HepG2 (cell line): Measurements from ENCODE around the gene ARHGEF37. TPM values are rescaled to one million over a fixed set of nuclear protein-coding genes. Genes with fewer than 3 reads are reported as not detected.

Source experiments
- ATAC-seq: fragments of 200-7000 bp; cut with Tn5 transposase; 3 replicates; pipeline ENCODE4 v1.9.1; 2020; ENCODE audit warnings: mild to moderate bottlenecking, moderate library complexity
- BruUV-seq: library from RNA; stranded (reverse); fragments of 400-500 nt; replicated peaks from 2 replicates; lab custom pipeline; 2021; lab: Mats Ljungman, UMichigan
- CTCF ChIA-PET: fragments of 300-600 bp; formaldehyde crosslinking; extraction: SDS; loops from one replicate; lab custom pipeline; 2021; ENCODE audit warnings: low total read pairs, inconsistent platforms, low intra/inter-chr PET ratio; lab: Yijun Ruan, JAX
- POLR2A ChIA-PET: fragments of 350-600 bp; sonication (Branson Sonifier 250); formaldehyde crosslinking; loops from one replicate; lab custom pipeline; 2020; ENCODE audit warnings: antibody characterized with exemption, inconsistent platforms; lab: Yijun Ruan, JAX
- DNase-seq: peaks from one replicate; pipeline ENCODE4 v3.0.0-alpha.2; 2015; ENCODE audit warnings: low spot score
- FAIRE-seq: peaks from 3 replicates; lab custom pipeline; 2011; peaks lifted over from hg19 to GRCh38; lab: Jason Lieb, UNC
- H2AFZ ChIP-seq: one replicate; pipeline ENCODE4 v1.6.1; 2011; ENCODE audit warnings: low read length, inconsistent platforms
- H3K27ac ChIP-seq: fragments of 300-600 bp; 3 replicates; pipeline ENCODE4 v1.8.0; 2011; ENCODE audit warnings: mixed run types, mild to moderate bottlenecking, mixed read lengths, low read length, inconsistent platforms; ENCODE audit not compliant: insufficient read depth; ENCODE audit errors: extremely low read length
- H3K27me3 ChIP-seq, 2 experiments: fragments of 200-600 bp in 1 of 2; 2 replicates in 1 of 2; 3 replicates in 1 of 2; pipeline versions ENCODE4 v1.6.0 to v1.8.0; 2011; ENCODE audit warnings: low read length in 2 of 2, mild to moderate bottlenecking in 2 of 2, moderate library complexity in 2 of 2, inconsistent platforms in 1 of 2; ENCODE audit not compliant: insufficient read depth in 2 of 2, control insufficient read depth in 1 of 2
- H3K36me3 ChIP-seq, 2 experiments: fragments of 200-600 bp in 1 of 2; replicated peaks in 1 of 2; 2 replicates in 1 of 2; 3 replicates in 1 of 2; pipeline versions ENCODE4 v1.5.1 to v1.8.0; 2011; ENCODE audit warnings: low read length in 2 of 2, inconsistent platforms in 1 of 2; ENCODE audit not compliant: insufficient read depth in 2 of 2, control insufficient read depth in 1 of 2
- H3K4me1 ChIP-seq: 2 replicates; pipeline ENCODE4 v1.5.1; 2012; ENCODE audit warnings: low read length, inconsistent platforms; ENCODE audit not compliant: insufficient read depth
- H3K4me2 ChIP-seq: 2 replicates; pipeline ENCODE4 v1.6.0; 2011; ENCODE audit warnings: low read depth, low read length, inconsistent platforms
- H3K4me3 ChIP-seq, 3 experiments: fragments of 200-600 bp in 1 of 3; sonication (generic), shearing (Covaris generic) in 1 of 3; replicated peaks in 1 of 3; 2 replicates each; pipeline ENCODE4 v1.5.1; 2011 to 2016; ENCODE audit warnings: low read length in 3 of 3, inconsistent platforms in 2 of 3, low read depth in 2 of 3, mild to moderate bottlenecking in 2 of 3, control low read depth in 1 of 3, mixed read lengths in 1 of 3; ENCODE audit not compliant: insufficient read depth in 1 of 3
- H3K79me2 ChIP-seq: one replicate; pipeline ENCODE4 v1.6.1; 2011; ENCODE audit warnings: low read length, inconsistent platforms; ENCODE audit not compliant: insufficient read depth
- H3K9ac ChIP-seq: 2 replicates; pipeline ENCODE4 v1.6.0; 2011; ENCODE audit warnings: mild to moderate bottlenecking, low read depth, low read length, inconsistent platforms; ENCODE audit not compliant: insufficient read depth
- H3K9me3 ChIP-seq: 2 replicates; pipeline ENCODE4 v1.5.1; 2012; ENCODE audit warnings: mild to moderate bottlenecking, low read length
- H4K20me1 ChIP-seq: 2 replicates; pipeline ENCODE4 v1.6.0; 2011; ENCODE audit warnings: inconsistent platforms, mild to moderate bottlenecking, low read length, moderate library complexity; ENCODE audit not compliant: insufficient read depth
- CHD4 ChIP-seq: fragments of 200-600 bp; sonication (generic); IDR thresholded peaks from 2 replicates; pipeline ENCODE4 v1.7.0; 2017; ENCODE audit warnings: mild to moderate bottlenecking, low read length, borderline replicate concordance
- HNF4G ChIP-seq, 2 experiments: sonication (generic) in 1 of 2; formaldehyde crosslinking in 1 of 2; IDR thresholded peaks; 2 replicates each; pipeline versions ENCODE4 v1.4.0 to v1.6.1; 2011 to 2020; ENCODE audit warnings: borderline replicate concordance in 2 of 2, low read depth in 2 of 2, mild to moderate bottlenecking in 2 of 2, low read length in 1 of 2, missing genetic modification reagents in 1 of 2, moderate library complexity in 1 of 2
- PLRG1 ChIP-seq: fragments of 450-650 bp; conservative IDR thresholded peaks from 2 replicates; pipeline ENCODE4 v1.6.1; 2016
- RCOR2 ChIP-seq: IDR thresholded peaks from 2 replicates; pipeline ENCODE4 v1.6.1; 2016; ENCODE audit warnings: missing biosample characterization, missing genetic modification reagents
- SOX5 ChIP-seq: IDR thresholded peaks from 2 replicates; pipeline ENCODE4 v1.6.1; 2016; ENCODE audit warnings: borderline replicate concordance
- SUZ12 ChIP-seq: fragments of 150-350 bp; IDR thresholded peaks from 2 replicates; pipeline ENCODE4 v1.6.1; 2014; ENCODE audit warnings: low read depth, low read length
- TAF15 ChIP-seq: fragments of 200-400 bp; formaldehyde crosslinking; IDR thresholded peaks from one replicate; pipeline ENCODE4 v1.6.1; 2018; ENCODE audit warnings: mild to moderate bottlenecking, low read depth, low read length; ENCODE audit not compliant: poor library complexity, severe bottlenecking
- TARDBP ChIP-seq: sonication (generic); formaldehyde crosslinking; IDR thresholded peaks from 2 replicates; pipeline ENCODE4 v1.8.0; 2022; ENCODE audit warnings: mild to moderate bottlenecking, missing genetic modification reagents
- THAP11 ChIP-seq: IDR thresholded peaks from 2 replicates; pipeline ENCODE4 v1.6.1; 2016; ENCODE audit warnings: missing biosample characterization, missing genetic modification reagents
- YEATS4 ChIP-seq: sonication (generic); formaldehyde crosslinking; IDR thresholded peaks from 2 replicates; pipeline ENCODE4 v1.4.0; 2020; ENCODE audit warnings: missing genetic modification reagents, borderline replicate concordance
- ZNF317 ChIP-seq: sonication (generic); formaldehyde crosslinking; IDR thresholded peaks from 2 replicates; pipeline ENCODE4 v1.5.0; 2020; ENCODE audit warnings: mild to moderate bottlenecking, missing genetic modification reagents
- ZNF549 ChIP-seq: sonication (generic); formaldehyde crosslinking; IDR thresholded peaks from 2 replicates; pipeline ENCODE4 v1.5.0; 2020; ENCODE audit warnings: missing genetic modification reagents
- WGBS: methylation state at CpG from one replicate; pipeline ENCODE4 v1.1.6; 2017; ENCODE audit warnings: low lambda C conversion rate; 5-methylcytosine and 5-hydroxymethylcytosine counted together
- in situ Hi-C: cut with HindIII; loops from 2 replicates; pipeline ENCODE4 v1.10.0; 2017; ENCODE audit warnings: low pct_unique_long_range_greater_than_20kb; ENCODE audit not compliant: extremely low pct_ligation_motif_present
- intact Hi-C: fragments of 100-400 bp; cut with micrococcal nuclease; formaldehyde crosslinking; loops from one replicate; pipeline ENCODE4 v1.10.0; 2022; ENCODE audit not compliant: unreplicated experiment
- polyA plus RNA-seq, 8 experiments: library from polyadenylated mRNA; depleted of rRNA in 3 of 8; stranded (reverse) in 7 of 8; unstranded in 1 of 8; fragments of >200 nt; fragmentation: Illumina TruSeq in 4 of 8; extraction: Trizol in 4 of 8; gene quantifications; 2 replicates each; pipeline versions ENCODE4 v1.2.1 to v1.2.3, GENCODE V29; 2011 to 2016; ENCODE audit warnings: low read depth in 4 of 8, missing spikeins in 1 of 8, mixed read lengths in 1 of 8; ENCODE audit not compliant: insufficient read depth in 1 of 8
- total RNA-seq, 5 experiments: library from RNA; depleted of rRNA; stranded (reverse); fragments of >200 nt; fragmentation: Illumina TruSeq; extraction: Trizol; gene quantifications; 2 replicates each; pipeline ENCODE4 v1.2.3, GENCODE V29; 2016; ENCODE audit warnings: low read depth in 1 of 5
- TF ChIP-seq, protein P1 (sequence below): IDR thresholded peaks from 2 replicates; pipeline ENCODE4 v1.4.0; 2020; ENCODE audit warnings: mild to moderate bottlenecking, missing genetic modification reagents
- TF ChIP-seq, protein P2 (sequence below): sonication (generic); formaldehyde crosslinking; IDR thresholded peaks from 2 replicates; pipeline ENCODE4 v1.4.0; 2020; ENCODE audit warnings: mild to moderate bottlenecking, missing genetic modification reagents

The ARHGEF37 gene
- total and polyA plus RNA-seq, 2 of the 13 experiments (the other 11 are each of a cell fraction or from before 2014, with no cell fraction given): 0.18 to 0.27 TPM

GRCh38 chr5:149610589-149611255, 29.4 kb downstream of the ARHGEF37 start:
- BruUV-seq: no TSS peak
- peak overlapping the region; percentile 0 for H2AFZ ChIP-seq
- peaks cover 33% of the 10 kb centered on the region for H3K4me1 ChIP-seq
- ATAC-seq: peak; percentile 43
- ChIA-PET POLR2A (interaction anchor here (0.8 kb wide), 1 partner anchor 31 kb away, joined by 3 read pairs; no protein-coding TSS in a partner anchor), CTCF (no interaction called here)
- H4K20me1 ChIP-seq: no peaks in the 10 kb centered on the region
- H3K4me2 ChIP-seq: peak overlapping the region; percentile 56
- WGBS: 62% methylated on average over 4 of the region's 4 CpGs
- H3K9ac ChIP-seq: no peak overlapping the region
- intact Hi-C loops: no loop called here
- no peaks in the 10 kb centered on the region for H3K79me2 ChIP-seq
- DNase-seq: no peak
- H3K27ac ChIP-seq: no peak overlapping the region
- in situ Hi-C loops: no loop called here
- H3K36me3 ChIP-seq: no peaks in the 10 kb centered on the region
- no peak for FAIRE-seq
- H3K9me3 ChIP-seq: no peaks in the 10 kb centered on the region
- H3K4me3 ChIP-seq: peak overlapping the region in 1 of 3 experiments; percentile 0; a peak in 1 of 6 replicates
- H3K27me3 ChIP-seq: no peaks in the 10 kb centered on the region
- no peak for TF ChIP-seq SUZ12
- no peak for TF ChIP-seq ZNF549 (CRISPR knock-in tag)
- no peak for TF ChIP-seq TAF15
- no peak for TF ChIP-seq CHD4
- TF ChIP-seq ZNF317: peak; percentile 98

GRCh38 chr5:149611326-149611725, 30.0 kb downstream of the ARHGEF37 start:
- Histone ChIP-seq H3K4me2 (peak overlapping the region; percentile 56), H3K9ac (no peak overlapping the region), H3K27ac (no peak overlapping the region), H3K79me2 (no peaks in the 10 kb centered on the region), H3K4me3 (peak overlapping the region in 1 of 3 experiments; percentile 0; a peak in 1 of 6 replicates), H3K27me3 (no peaks in the 10 kb centered on the region; a peak in 1 of 5 replicates), H4K20me1 (no peaks in the 10 kb centered on the region), H2AFZ (peak overlapping the region; percentile 0), H3K36me3 (no peaks in the 10 kb centered on the region), H3K4me1 (peaks cover 33% of the 10 kb centered on the region), H3K9me3 (no peaks in the 10 kb centered on the region)
- 16% methylated on average over 5 of the region's 5 CpGs for WGBS
- ChIA-PET POLR2A (interaction anchor here (0.8 kb wide), 1 partner anchor 30 kb away, joined by 3 read pairs; no protein-coding TSS in a partner anchor), CTCF (no interaction called here)
- BruUV-seq: no TSS peak
- peak; percentile 99 for ATAC-seq
- intact Hi-C loops: no loop called here
- peak; percentile 66 for DNase-seq
- in situ Hi-C loops: no loop called here
- FAIRE-seq: peak; percentile 63
- TF ChIP-seq YEATS4 (CRISPR knock-in tag) (peak; percentile 33; the same call in 1 of the 2 replicates), TARDBP (peak; percentile 43; the same call in 1 of the 2 replicates), SOX5 (peak; percentile 35; the same call in 1 of the 2 replicates), RCOR2 (CRISPR knock-in tag) (peak; percentile 54; the same call in 1 of the 2 replicates), HNF4G (IDR thresholded peaks at IDR 0.05; ENCODE audit: borderline replicate concordance, low read depth, low read length) (peak; percentile 65), HNF4G (CRISPR knock-in tag; IDR thresholded peaks at IDR 0.05; ENCODE audit: borderline replicate concordance, low read depth) (no peak), THAP11 (CRISPR knock-in tag) (0 out of 2 replicates have a peak, but pooled peaks have one; percentile 22), PLRG1 (no peak)
- TF ChIP-seq, protein P1, sequence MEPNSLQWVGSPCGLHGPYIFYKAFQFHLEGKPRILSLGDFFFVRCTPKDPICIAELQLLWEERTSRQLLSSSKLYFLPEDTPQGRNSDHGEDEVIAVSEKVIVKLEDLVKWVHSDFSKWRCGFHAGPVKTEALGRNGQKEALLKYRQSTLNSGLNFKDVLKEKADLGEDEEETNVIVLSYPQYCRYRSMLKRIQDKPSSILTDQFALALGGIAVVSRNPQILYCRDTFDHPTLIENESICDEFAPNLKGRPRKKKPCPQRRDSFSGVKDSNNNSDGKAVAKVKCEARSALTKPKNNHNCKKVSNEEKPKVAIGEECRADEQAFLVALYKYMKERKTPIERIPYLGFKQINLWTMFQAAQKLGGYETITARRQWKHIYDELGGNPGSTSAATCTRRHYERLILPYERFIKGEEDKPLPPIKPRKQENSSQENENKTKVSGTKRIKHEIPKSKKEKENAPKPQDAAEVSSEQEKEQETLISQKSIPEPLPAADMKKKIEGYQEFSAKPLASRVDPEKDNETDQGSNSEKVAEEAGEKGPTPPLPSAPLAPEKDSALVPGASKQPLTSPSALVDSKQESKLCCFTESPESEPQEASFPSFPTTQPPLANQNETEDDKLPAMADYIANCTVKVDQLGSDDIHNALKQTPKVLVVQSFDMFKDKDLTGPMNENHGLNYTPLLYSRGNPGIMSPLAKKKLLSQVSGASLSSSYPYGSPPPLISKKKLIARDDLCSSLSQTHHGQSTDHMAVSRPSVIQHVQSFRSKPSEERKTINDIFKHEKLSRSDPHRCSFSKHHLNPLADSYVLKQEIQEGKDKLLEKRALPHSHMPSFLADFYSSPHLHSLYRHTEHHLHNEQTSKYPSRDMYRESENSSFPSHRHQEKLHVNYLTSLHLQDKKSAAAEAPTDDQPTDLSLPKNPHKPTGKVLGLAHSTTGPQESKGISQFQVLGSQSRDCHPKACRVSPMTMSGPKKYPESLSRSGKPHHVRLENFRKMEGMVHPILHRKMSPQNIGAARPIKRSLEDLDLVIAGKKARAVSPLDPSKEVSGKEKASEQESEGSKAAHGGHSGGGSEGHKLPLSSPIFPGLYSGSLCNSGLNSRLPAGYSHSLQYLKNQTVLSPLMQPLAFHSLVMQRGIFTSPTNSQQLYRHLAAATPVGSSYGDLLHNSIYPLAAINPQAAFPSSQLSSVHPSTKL: peak; percentile 63; the same call in 1 of the 2 replicates
- TF ChIP-seq, protein P2, sequence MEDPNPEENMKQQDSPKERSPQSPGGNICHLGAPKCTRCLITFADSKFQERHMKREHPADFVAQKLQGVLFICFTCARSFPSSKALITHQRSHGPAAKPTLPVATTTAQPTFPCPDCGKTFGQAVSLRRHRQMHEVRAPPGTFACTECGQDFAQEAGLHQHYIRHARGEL (CRISPR knock-in tag): no peak
